HG03108 (cell line): ENCODE data around the gene ZBED6.
"Not testable (repeated sequence)": the region's sequence is repeated elsewhere in the genome, so short reads cannot be mapped to it uniquely, and the experiment has no call there.

Experiments
- ATAC-seq: cut with Tn5 transposase; IDR thresholded peaks from one replicate; pipeline ENCODE4 v1.9.1; 2021; ENCODE audit warnings: moderate library complexity; ENCODE audit not compliant: unreplicated experiment

The ZBED6 gene

GRCh38 chr1:203778789-203779188, 16.6 kb upstream of the ZBED6 start:
- no peak for ATAC-seq

- no peak for ATAC-seq
These were observed 13.5 kb upstream of the ZBED6 start for GRCh38 chr1:203781962-203782361.

DNA sequence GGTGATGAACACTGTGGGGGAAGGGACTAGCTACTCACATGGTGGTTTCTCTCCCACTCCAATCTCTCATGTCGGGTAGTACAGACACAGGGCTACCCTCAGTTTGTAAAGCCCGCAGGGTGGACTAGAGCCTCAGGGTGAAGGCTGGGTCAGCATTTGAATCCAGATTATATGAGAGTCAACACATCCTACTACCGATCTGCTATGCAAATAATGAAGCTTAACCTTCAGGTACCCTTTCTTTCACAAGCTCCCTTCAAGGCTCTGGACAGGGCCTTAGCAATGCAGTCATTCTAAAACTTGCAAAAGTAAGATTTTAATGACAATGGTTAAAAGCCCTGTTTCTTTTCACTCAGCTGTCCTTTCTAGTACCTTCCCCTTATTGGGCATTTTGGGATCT, 5.5 kb upstream of the ZBED6 start:
- ATAC-seq: no peak

GRCh38 chr1:203791498-203791897, 3.9 kb upstream of the ZBED6 start:
- no peak for ATAC-seq

DNA sequence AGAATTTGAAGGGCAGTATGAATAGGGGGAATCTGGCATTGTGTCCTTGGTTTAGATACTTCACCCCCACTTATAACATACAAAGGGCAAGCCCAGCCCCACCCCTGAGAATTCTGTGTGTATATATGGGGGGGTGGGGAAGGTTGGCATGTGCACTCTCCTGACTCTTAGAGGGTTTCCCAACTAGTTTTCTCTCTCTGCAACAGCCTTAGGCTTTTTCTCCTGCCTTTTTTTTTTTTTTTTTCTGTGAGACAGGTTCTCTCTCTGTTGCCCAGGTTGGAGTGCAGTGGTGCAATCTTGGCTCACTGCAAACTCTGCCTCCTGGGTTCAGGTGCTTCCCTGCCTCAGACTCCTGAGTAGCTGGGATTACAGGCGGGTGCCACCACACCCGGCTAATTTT, 2.9 kb upstream of the ZBED6 start:
- no peak for ATAC-seq

DNA sequence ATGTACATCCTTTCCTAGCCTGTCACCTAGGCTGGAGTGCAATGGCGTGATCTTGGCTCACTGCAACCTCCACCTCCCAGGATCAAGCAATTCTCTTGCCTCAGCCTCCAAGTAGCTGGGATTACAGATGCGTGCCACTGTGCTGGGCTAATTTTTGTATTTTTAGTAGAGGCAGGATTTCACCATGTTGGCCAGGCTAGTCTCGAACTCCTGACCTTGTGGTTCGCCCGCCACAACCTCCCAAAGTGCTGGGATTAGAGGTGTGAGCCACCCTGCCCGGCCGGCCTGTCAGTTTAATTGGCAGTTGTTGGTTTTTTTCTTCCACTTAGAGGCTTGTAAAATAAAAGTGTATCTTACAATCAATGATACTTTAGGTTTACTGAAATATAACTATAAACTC, 1.9 kb upstream of the ZBED6 start:
- not testable (repeated sequence) for ATAC-seq

- no peak for ATAC-seq
These were observed 521 bp upstream of the ZBED6 start for GRCh38 chr1:203794764-203795440.

GRCh38 chr1:203796236-203796605, 798 bp downstream of the ZBED6 start:
- no peak for ATAC-seq

DNA sequence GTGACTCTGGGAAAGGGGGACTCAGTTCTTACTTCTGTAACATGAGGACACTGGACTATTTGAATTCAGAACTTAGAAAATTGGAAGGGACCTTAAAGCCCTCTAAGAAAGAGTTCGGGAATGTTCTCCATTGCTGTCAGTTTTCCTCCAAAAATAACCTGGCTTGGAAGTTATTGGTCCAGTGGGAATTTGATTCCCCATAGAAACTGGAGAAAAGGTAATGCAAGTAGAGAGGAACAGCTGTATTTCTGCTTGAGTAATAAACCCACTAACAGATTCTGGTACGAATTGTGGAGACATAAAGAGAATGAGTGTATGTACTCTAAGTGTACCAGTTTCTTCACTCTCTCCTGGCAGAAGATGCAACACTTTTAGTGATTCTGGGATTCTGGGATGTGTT, 1.8 kb downstream of the ZBED6 start:
- ATAC-seq: no peak

GRCh38 chr1:203797948-203798655, 2.7 kb downstream of the ZBED6 start:
- ATAC-seq: no peak

GRCh38 chr1:203799157-203799556, 3.7 kb downstream of the ZBED6 start:
- ATAC-seq: no peak

DNA sequence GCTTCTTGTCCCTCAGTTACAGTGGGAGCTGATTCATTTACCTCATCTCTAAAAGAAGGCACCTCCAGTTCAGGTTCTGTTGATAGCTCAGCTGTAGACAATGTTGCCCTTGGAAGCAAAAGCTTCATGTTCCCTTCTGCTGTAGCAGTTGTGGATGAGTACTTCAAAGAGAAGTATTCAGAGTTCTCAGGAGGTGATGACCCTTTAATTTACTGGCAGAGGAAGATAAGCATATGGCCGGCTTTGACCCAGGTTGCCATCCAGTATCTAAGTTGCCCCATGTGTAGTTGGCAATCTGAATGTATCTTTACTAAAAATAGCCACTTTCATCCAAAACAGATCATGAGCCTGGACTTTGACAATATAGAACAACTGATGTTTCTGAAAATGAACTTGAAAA, 4.5 kb downstream of the ZBED6 start:
- no peak for ATAC-seq

GRCh38 chr1:203805689-203806088, 10.3 kb downstream of the ZBED6 start:
- ATAC-seq: no peak

DNA sequence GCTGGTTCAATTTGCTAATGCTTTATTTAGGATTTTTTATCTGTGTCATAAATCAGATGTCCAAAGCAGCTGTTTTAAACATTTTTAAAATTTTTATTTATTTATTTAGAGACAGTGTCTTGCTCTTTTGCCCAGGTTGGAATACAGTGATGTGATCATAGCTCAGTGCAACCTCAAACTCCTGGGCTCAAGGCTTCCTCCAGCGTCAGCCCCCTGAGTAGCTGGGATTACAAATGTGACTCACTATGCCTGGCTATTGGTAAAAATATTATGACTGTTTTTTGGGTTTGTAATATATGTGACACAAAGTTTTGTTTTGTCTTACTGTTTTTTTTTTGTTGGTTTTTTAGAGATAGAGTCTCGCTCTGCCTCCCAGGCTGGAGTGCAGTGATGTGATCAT, 11.8 kb downstream of the ZBED6 start:
- no peak for ATAC-seq

GRCh38 chr1:203813581-203814341, 18.3 kb downstream of the ZBED6 start:
- no peak for ATAC-seq

GRCh38 chr1:203818399-203818798, 23.0 kb downstream of the ZBED6 start:
- no peak for ATAC-seq

DNA sequence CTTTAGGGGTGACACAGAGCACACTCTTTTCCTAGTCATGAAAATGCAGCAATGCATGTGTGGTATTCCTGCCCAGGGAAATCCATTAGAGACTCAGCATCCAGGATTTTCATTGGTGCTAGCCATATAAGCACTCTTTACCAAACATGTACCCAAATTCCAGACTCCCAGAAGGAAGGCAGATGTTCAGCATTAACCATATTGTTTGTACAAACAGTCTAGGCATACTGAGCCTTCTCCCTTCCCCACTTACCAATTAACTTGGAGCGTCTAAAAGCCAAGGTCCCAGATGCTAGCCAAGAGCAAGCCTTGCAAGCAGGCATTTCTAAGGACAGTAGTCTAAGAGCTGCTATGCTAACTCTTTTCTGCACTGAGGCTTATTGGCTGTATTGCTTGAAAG, 27.9 kb downstream of the ZBED6 start:
- no peak for ATAC-seq

DNA sequence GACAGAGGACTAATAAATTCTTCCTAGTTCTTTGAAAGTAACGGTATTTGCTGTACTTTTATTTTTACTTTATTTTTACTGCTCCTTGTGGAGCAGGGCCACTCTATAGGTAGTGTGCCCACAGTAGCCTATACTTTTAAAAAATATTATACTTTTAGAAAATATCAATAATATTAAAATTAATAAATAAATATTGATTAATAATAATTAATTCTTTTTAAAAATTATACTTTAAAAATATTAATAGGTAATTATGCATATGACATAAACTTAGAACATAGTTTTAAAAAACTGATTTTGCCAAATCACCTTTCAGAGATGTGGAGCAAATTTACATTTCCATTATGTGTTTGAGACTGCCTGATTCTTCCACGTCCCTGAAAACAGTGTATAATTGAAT, 30.8 kb downstream of the ZBED6 start:
- no peak for ATAC-seq

- ATAC-seq: no peak
These were observed 32.6 kb downstream of the ZBED6 start for GRCh38 chr1:203828002-203828401.

DNA sequence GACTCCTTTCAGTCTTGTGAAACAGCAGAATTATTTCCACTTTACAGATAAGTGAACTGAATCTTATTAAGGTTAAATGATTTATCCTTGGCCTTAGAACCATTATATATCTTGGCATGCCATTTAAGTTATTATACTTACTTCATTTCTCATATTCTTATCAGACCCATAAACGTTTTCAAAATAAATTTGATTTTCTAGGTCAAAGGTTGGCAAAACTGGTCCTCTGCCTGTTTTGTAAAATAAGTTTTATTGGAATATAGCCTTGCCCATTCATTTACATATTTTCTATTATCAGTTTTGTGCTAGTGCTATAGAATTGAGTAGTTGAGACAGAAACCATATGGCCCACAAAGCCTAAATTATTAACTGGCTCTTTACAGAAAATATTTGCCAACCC, 33.1 kb downstream of the ZBED6 start:
- ATAC-seq: no peak

GRCh38 chr1:203829247-203829646, 33.8 kb downstream of the ZBED6 start:
- not testable (repeated sequence) for ATAC-seq

DNA sequence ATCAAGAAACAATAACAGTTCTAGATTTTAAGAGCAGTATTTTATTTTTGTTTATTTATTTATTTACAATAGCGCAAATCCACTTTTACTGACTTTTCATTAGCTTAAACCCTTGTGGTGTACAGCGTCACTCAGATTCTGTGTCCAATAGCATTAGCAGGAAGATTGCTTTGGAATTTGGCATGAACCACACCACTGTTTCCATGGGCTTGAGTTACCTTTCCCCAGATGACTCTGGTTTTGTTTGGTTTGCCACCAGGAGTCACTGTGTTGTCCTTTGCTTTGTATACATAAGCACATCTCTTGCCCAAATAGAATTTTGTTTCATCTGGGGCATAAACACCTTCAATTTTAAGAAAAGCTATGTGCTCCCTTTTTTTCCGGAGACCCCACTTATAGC, 40.1 kb downstream of the ZBED6 start:
- ATAC-seq: no peak
